Keratinocyte (primary cell): ENCODE results near the gene STIM1. TPM values are rescaled to one million over a fixed set of nuclear protein-coding genes. Genes with fewer than 3 reads are reported as not detected.

ENCODE experiments used
- DNase-seq: peaks from one replicate; pipeline ENCODE4 v3.0.0-alpha.2; 2011; ENCODE audit warnings: low read depth, missing footprints, low spot score
- FAIRE-seq: peaks from 2 replicates; lab custom pipeline; 2011; peaks lifted over from hg19 to GRCh38; lab: Jason Lieb, UNC
- H2AFZ ChIP-seq: 2 replicates; pipeline ENCODE4 v1.6.0; 2012; ENCODE audit warnings: low read length, control low read depth, inconsistent platforms; ENCODE audit not compliant: control insufficient read depth
- H3K27ac ChIP-seq: 2 replicates; pipeline ENCODE4 v1.5.1; 2011; ENCODE audit warnings: low read length; ENCODE audit not compliant: control insufficient read depth, insufficient read depth
- H3K27me3 ChIP-seq: 3 replicates; pipeline ENCODE4 v1.6.0; 2011; ENCODE audit warnings: low read length; ENCODE audit not compliant: control insufficient read depth, insufficient read depth; ENCODE audit errors: extremely low read depth
- H3K36me3 ChIP-seq, 2 experiments: 2 replicates in 1 of 2; 3 replicates in 1 of 2; pipeline ENCODE4 v1.5.1; 2011; ENCODE audit warnings: low read length in 2 of 2, mild to moderate bottlenecking in 1 of 2; ENCODE audit not compliant: control insufficient read depth in 2 of 2, insufficient read depth in 2 of 2; ENCODE audit errors: extremely low read depth in 1 of 2
- H3K4me1 ChIP-seq: 3 replicates; pipeline ENCODE4 v1.5.1; 2011; ENCODE audit warnings: low read length; ENCODE audit not compliant: control insufficient read depth, insufficient read depth; ENCODE audit errors: extremely low read depth
- H3K4me2 ChIP-seq: 3 replicates; pipeline ENCODE4 v1.6.0; 2011; ENCODE audit warnings: low read depth, low read length; ENCODE audit not compliant: control insufficient read depth, insufficient read depth; ENCODE audit errors: extremely low read depth
- H3K4me3 ChIP-seq, 3 experiments: fragments of 200-600 bp in 1 of 3; sonication (generic) in 1 of 3; 2 replicates in 2 of 3; 3 replicates in 1 of 3; pipeline ENCODE4 v1.5.1; 2011 to 2016; ENCODE audit warnings: low read length in 3 of 3, mild to moderate bottlenecking in 3 of 3, control low read depth in 2 of 3, inconsistent platforms in 1 of 3, low read depth in 1 of 3, mixed read lengths in 1 of 3, mixed run types in 1 of 3, moderate library complexity in 1 of 3; ENCODE audit not compliant: control insufficient read depth in 2 of 3, insufficient read depth in 2 of 3; ENCODE audit errors: extremely low read depth in 1 of 3
- H3K79me2 ChIP-seq: 2 replicates; pipeline ENCODE4 v1.6.0; 2012; ENCODE audit warnings: low read length; ENCODE audit not compliant: control insufficient read depth, insufficient read depth
- H3K9ac ChIP-seq: 3 replicates; pipeline ENCODE4 v1.6.0; 2011; ENCODE audit warnings: low read length; ENCODE audit not compliant: control insufficient read depth, insufficient read depth; ENCODE audit errors: extremely low read depth
- H3K9me1 ChIP-seq: 3 replicates; pipeline ENCODE4 v1.6.0; 2011; ENCODE audit warnings: low read length; ENCODE audit not compliant: control insufficient read depth, insufficient read depth; ENCODE audit errors: extremely low read depth
- H3K9me3 ChIP-seq: 2 replicates; pipeline ENCODE4 v1.5.1; 2012; ENCODE audit warnings: low read depth, low read length; ENCODE audit not compliant: control insufficient read depth
- H4K20me1 ChIP-seq: 3 replicates; pipeline ENCODE4 v1.6.0; 2011; ENCODE audit warnings: low read length; ENCODE audit not compliant: control insufficient read depth, insufficient read depth; ENCODE audit errors: extremely low read depth
- EZH2 ChIP-seq: IDR thresholded peaks from one replicate; pipeline ENCODE4 v1.6.1; 2012; ENCODE audit warnings: inconsistent platforms, mild to moderate bottlenecking, low read length, moderate library complexity
- dilution Hi-C: fragments of 300-500 bp; cut with MboI; formaldehyde crosslinking; loops from one replicate; pipeline ENCODE4 v1.7.0; 2020; ENCODE audit warnings: low sequenced_read_pairs; ENCODE audit not compliant: extremely low pct_ligation_motif_present
- polyA plus RNA-seq, 5 experiments: library from polyadenylated mRNA; depleted of rRNA in 3 of 5; stranded (reverse) in 3 of 5; stranded (forward) in 1 of 5; unstranded in 1 of 5; fragments of >200 nt; gene quantifications; 1 replicate in 1 of 5; 2 replicates in 3 of 5; 3 replicates in 1 of 5; pipeline versions ENCODE4 v1.2.1 to v1.2.3, GENCODE V29; 2011 to 2012; ENCODE audit warnings: missing spikeins in 2 of 5, low read depth in 1 of 5, low replicate concordance in 1 of 5
- TF ChIP-seq, protein P1 (sequence below), 3 experiments: IDR thresholded peaks in 1 of 3; conservative IDR thresholded peaks in 1 of 3; optimal IDR thresholded peaks in 1 of 3; 2 replicates in 2 of 3; 3 replicates in 1 of 3; pipeline versions ENCODE3 to v1.5.1; 2011; ENCODE audit warnings: low read length in 3 of 3, mild to moderate bottlenecking in 3 of 3, moderate library complexity in 2 of 3, control low read depth in 1 of 3, inconsistent platforms in 1 of 3; ENCODE audit not compliant: insufficient read depth in 2 of 3; ENCODE audit errors: extremely low read depth in 1 of 3

The STIM1 gene
- polyA plus RNA-seq, 1 donor (not counting 4 experiments of a cell fraction or from before 2014, with no cell fraction given): 23.7 TPM

DNA sequence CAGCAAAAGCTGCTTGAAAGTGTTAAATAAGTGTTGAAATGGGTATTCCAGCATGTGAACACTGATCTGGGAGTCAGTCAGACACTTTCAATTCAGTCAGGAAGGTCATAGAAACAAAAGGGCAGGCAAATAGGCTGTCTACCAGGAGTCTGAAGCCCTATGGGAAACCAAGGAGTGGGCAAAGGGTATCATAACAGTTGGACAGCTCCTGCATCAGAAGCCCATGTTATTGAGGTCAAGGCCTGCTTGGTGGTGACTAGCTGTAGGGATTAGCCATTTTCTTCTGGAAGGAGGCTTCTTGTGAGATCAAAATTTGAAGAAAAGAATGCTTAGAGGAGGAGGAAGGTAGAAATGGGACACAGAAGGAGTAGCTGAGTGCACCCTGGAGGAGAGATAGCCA is 97.3 kb downstream of the STIM1 start:
- Histone ChIP-seq H3K27me3 (no peaks in the 10 kb centered on the region), H3K9ac (no peak overlapping the region), H3K4me3 (no peak overlapping the region), H2AFZ (no peak overlapping the region), H3K9me3 (no peaks in the 10 kb centered on the region), H3K9me1 (no peaks in the 10 kb centered on the region), H3K36me3 (peaks cover 0 to 3% of the 10 kb centered on the region in 2 experiments), H3K4me1 (peaks cover 25% of the 10 kb centered on the region), H3K79me2 (peaks cover 3% of the 10 kb centered on the region), H3K27ac (no peak overlapping the region), H3K4me2 (no peak overlapping the region), H4K20me1 (no peaks in the 10 kb centered on the region)
- DNase-seq: no peak
- dilution Hi-C loops: loop anchor here (25.0 kb wide), 1 partner anchor 110 kb away; no protein-coding TSS in a partner anchor
- no peak for FAIRE-seq
- TF ChIP-seq, protein P1, sequence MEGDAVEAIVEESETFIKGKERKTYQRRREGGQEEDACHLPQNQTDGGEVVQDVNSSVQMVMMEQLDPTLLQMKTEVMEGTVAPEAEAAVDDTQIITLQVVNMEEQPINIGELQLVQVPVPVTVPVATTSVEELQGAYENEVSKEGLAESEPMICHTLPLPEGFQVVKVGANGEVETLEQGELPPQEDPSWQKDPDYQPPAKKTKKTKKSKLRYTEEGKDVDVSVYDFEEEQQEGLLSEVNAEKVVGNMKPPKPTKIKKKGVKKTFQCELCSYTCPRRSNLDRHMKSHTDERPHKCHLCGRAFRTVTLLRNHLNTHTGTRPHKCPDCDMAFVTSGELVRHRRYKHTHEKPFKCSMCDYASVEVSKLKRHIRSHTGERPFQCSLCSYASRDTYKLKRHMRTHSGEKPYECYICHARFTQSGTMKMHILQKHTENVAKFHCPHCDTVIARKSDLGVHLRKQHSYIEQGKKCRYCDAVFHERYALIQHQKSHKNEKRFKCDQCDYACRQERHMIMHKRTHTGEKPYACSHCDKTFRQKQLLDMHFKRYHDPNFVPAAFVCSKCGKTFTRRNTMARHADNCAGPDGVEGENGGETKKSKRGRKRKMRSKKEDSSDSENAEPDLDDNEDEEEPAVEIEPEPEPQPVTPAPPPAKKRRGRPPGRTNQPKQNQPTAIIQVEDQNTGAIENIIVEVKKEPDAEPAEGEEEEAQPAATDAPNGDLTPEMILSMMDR (optimal IDR thresholded peaks at IDR 0.05 in 1 of 3, IDR thresholded peaks at IDR 0.05 in 1 of 3, conservative IDR thresholded peaks at IDR 0.05 in 1 of 3; ENCODE audit: extremely low read depth in 1 of 3, insufficient read depth in 2 of 3, low read length in 3 of 3): no peak
- no peak for TF ChIP-seq EZH2

GRCh38 chr11:3953327-3953726 is 97.9 kb downstream of the STIM1 start:
- dilution Hi-C loops: loop anchor here (25.0 kb wide), 1 partner anchor 109 kb away; no protein-coding TSS in a partner anchor
- Histone ChIP-seq H4K20me1 (no peaks in the 10 kb centered on the region), H3K4me2 (no peak overlapping the region)

More at GRCh38 chr11:3953327-3953726, 97.9 kb downstream of the STIM1 start:
- Histone ChIP-seq H3K79me2 (peaks cover 3% of the 10 kb centered on the region), H3K9me3 (no peaks in the 10 kb centered on the region), H3K4me3 (no peak overlapping the region), H3K27ac (no peak overlapping the region), H3K9me1 (no peaks in the 10 kb centered on the region), H3K27me3 (no peaks in the 10 kb centered on the region), H2AFZ (no peak overlapping the region), H3K9ac (no peak overlapping the region), H3K36me3 (no peaks in the 10 kb centered on the region), H3K4me1 (peaks cover 28% of the 10 kb centered on the region)
- TF ChIP-seq, protein P1 (optimal IDR thresholded peaks at IDR 0.05 in 1 of 3, IDR thresholded peaks at IDR 0.05 in 1 of 3, conservative IDR thresholded peaks at IDR 0.05 in 1 of 3; ENCODE audit: extremely low read depth in 1 of 3, insufficient read depth in 2 of 3, low read length in 3 of 3): no peak
- TF ChIP-seq EZH2: no peak
- no peak for FAIRE-seq
- DNase-seq: no peak
